Fibroblast of villous mesenchyme (primary cell): ENCODE data around the gene ADGRD1. TPM values are rescaled to one million over a fixed set of nuclear protein-coding genes. Genes with fewer than 3 reads are reported as not detected.

ENCODE experiments used
- DNase-seq: peaks from one replicate; pipeline ENCODE4 v3.0.0-alpha.2; 2010; ENCODE audit warnings: low read depth
- H3K4me3 ChIP-seq: 2 replicates; pipeline ENCODE4 v1.5.1; 2011; ENCODE audit warnings: low read depth, mild to moderate bottlenecking, low read length
- CTCF ChIP-seq: IDR thresholded peaks from 2 replicates; pipeline ENCODE4 v1.5.1; 2012; ENCODE audit warnings: low read depth, mild to moderate bottlenecking, low read length; ENCODE audit not compliant: insufficient read depth
- total RNA-seq: library from RNA; depleted of rRNA; stranded (reverse); fragments of >200 nt; gene quantifications from 2 replicates; pipeline ENCODE4 v1.2.3, GENCODE V29; 2012

Gene ADGRD1
- total RNA-seq, 1 donor, result under 0.01 TPM

DNA sequence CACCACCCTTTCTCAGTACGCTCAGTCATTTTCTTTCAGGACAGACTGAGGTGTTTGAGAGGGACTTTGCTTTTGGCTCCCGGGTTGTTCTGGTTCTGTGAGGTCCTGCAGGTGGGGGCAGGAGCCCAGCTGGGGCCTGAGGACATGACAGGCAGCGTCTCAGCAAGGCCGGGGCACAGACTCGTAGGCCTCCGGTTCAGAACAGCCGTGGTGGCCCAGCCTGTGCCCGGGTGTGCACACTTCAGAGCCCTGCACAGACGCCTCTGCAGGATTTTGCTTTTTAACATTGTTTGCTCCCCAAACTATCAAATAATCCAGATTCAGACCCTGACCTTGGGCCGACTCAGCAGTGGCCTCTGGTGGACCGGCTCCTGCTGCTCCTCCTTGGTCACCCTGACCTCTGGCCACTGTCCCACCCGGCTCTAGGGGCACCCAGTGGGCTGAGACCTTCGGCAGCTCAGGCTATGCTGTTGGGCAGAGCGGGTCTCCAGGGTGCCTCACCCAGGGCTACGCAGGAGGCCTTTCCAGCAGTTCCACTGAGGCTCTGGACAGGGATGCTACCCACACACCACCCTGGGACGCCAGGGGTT lies 65.2 kb downstream of the ADGRD1 start:
- no peak for DNase-seq
- no peak overlapping the region for H3K4me3 ChIP-seq
- TF ChIP-seq CTCF, result no peak

DNA sequence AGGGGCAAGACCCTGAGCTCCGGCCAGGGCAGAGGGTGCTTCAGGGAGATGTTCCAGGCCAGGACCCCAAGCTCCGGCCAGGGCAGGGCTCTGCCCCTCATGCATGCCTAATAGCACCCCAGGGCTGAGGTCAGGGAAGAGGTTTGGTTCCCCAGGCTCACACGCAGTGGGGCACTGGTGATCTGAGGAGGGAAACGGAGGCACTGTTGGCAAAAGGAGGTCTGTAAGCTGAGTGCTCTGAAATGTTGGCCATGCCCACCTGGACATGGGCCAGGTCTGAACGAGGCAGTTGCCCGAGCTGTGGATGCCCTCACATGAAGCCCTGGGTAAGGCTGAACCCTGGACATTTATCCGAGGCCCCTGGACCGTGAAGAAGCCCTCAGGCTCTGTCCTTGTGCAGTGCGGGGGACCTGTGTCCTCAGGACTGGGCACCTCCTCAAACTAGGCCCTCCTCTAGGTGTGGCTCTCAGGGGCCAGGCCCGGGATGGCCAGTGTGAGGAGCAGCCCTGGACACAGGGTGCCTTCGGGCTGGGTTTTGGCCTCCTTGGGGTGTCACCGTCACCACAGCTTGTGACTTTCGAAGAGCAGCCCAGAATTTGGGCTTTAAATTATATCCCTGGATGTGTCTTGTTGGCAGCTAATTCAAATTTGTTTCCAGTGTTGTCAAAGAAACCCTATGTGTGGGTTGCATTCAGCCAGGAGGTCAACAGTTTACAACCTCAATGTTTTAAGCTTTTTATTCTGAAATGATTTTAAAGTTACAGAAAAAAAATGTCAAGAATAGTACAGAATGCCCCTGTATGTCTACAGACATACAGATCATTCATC lies 66.8 kb downstream of the ADGRD1 start:
- no peak for DNase-seq
- no peak overlapping the region for H3K4me3 ChIP-seq
- TF ChIP-seq CTCF, result no peak

GRCh38 chr12:131021154-131021541 lies 67.4 kb downstream of the ADGRD1 start:
- no peak for TF ChIP-seq CTCF
- H3K4me3 ChIP-seq, result no peak overlapping the region
- DNase-seq, result no peak

GRCh38 chr12:131024026-131024425 lies 70.3 kb downstream of the ADGRD1 start:
- no peak overlapping the region for H3K4me3 ChIP-seq
- DNase-seq, result no peak
- TF ChIP-seq CTCF, result no peak

GRCh38 chr12:131024721-131025120 lies 71.0 kb downstream of the ADGRD1 start:
- no peak for TF ChIP-seq CTCF
- no peak for DNase-seq
- no peak overlapping the region for H3K4me3 ChIP-seq

GRCh38 chr12:131025234-131025633 lies 71.5 kb downstream of the ADGRD1 start:
- no peak for TF ChIP-seq CTCF
- no peak for DNase-seq
- H3K4me3 ChIP-seq, result no peak overlapping the region
